Adipose tissue (tissue), 3 donors: ENCODE results near the gene PCSK6. TPM values are rescaled to one million over a fixed set of nuclear protein-coding genes. Genes with fewer than 3 reads are reported as not detected.

ENCODE experiments used
- H3K27ac ChIP-seq: one replicate; pipeline ENCODE4 v1.5.1; 2013; ENCODE audit warnings: low read depth, low read length
- WGBS, 3 donors: extraction: QIAGEN DNeasy Blood & Tissue Kit; methylation state at CpG; one replicate each; pipeline ENCODE4 v1.1.7; 2013; 5-methylcytosine and 5-hydroxymethylcytosine counted together
- polyA plus RNA-seq, 3 donors: library from polyadenylated mRNA; stranded (reverse); fragments of 200-250 nt; gene quantifications; one replicate each; pipeline ENCODE4 v1.2.3, GENCODE V29; 2013
- donor health status: healthy with polysubstance abuse.
- donor health status: Bipolar disorder and iron deficiency.
- donor health status: healthy.

Gene PCSK6
- polyA plus RNA-seq, 3 donors = 1.5 to 13.2 (median 3.4) TPM

GRCh38 chr15:101272584-101272983 is 216.9 kb downstream of the PCSK6 start:
- 85 to 89% (median 87%) methylated on average over 9 of the region's 9 CpGs for WGBS, 3 donors
- H3K27ac ChIP-seq = no peak overlapping the region

DNA sequence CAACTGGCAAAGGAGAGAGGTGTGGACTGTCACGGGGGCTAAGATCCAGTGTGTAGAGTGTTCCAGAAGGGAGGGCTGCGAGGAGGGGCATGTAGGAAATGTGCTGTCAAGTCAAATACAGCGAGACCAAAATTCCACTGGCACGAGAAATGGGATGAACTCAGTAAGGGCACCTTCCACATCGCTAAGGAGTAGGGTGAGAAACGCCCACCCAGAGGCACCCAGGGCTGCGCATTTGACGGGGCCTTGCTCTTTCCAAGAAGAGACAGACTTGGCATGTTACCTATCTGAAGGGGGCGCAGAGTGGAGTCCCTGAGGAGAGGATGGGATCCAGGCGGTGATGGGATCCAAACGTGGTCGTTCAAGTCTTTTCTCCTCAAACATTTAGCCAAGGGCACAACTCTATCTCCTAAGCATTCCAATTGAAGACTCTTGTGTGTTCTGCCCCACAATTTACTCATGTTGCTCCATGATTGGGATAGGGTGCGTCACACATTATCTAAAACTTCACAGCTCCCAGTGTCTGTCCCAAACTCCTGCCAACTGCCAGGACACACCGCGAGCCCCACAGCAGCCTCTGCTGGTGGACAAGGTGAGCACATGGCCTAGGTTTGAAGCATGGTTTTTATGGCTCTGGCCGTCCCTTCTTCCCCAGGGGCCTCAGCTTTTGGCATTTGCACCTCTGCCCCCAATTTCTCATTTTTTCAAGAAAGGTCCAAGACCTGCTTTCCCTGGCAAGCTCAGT is 219.9 kb downstream of the PCSK6 start:
- 84 to 89% (median 86%) methylated on average over 16 of the region's 16 CpGs for WGBS, 3 donors
- H3K27ac ChIP-seq = no peak overlapping the region

DNA sequence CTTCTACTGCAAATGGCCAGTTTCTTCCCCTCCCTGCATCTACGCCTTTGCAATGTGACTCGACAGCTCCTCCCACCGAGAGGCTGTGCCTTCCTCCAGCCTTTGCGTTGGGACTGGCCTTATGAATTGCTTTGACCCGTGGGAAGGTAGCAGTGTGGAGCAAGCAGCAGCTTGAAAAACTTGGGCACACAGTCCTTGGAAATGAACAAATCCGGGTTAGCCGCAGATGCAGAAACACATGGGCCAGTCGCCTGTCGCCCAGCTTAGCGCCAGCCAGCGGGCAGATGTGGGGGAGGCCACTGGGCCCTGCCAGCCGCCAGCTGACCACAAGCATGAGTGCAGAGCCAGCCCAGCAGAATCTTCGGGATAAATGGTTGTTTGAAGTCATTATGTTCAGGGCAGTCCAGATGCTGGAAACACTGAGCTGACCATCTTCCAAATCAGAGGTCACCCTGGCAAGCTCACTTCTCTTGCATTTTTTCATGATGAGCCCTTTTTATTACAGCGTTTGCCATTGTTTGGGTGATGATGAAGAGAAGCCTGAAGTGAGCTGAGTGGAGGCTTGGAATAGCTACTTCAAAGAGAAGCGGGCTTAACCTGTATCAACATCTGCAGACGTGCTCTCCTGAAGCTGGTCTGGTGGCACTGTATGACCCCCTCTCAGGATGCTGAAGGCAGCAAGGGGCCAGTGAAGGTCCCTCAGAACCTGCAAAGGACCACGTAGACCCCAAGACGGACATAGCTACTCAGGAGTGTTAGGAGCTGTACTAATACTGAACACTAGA is 222.0 kb downstream of the PCSK6 start:
- no peak overlapping the region for H3K27ac ChIP-seq
- 43 to 58% (median 55%) methylated on average over 18 of the region's 18 CpGs for WGBS, 3 donors

GRCh38 chr15:101266787-101267186 is 222.7 kb downstream of the PCSK6 start:
- no peak overlapping the region for H3K27ac ChIP-seq
- WGBS, 3 donors = 62 to 71% (median 71%) methylated on average over 9 of the region's 9 CpGs

DNA sequence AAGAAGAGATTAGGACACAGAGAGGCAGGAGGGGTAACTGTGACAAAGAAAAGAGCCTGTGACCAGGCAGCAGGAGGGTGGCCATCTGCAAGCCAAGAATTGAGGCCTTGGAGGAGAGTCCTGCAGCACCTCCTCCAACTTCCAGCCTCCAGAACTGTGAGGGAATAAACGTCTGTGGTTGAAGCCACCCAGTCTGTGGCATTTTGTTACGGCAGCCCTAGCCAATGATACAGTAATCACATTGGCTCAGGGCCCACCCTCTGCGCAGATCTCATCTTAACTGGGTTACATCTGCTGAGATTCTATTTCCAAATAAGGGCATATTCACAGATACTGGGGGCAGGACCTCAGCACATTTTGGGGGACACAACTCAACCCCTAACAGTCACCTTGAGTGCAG is 223.5 kb downstream of the PCSK6 start:
- WGBS, 3 donors = 49 to 60% (median 54%) methylated on average over 3 of the region's 3 CpGs
- H3K27ac ChIP-seq = no peak overlapping the region

DNA sequence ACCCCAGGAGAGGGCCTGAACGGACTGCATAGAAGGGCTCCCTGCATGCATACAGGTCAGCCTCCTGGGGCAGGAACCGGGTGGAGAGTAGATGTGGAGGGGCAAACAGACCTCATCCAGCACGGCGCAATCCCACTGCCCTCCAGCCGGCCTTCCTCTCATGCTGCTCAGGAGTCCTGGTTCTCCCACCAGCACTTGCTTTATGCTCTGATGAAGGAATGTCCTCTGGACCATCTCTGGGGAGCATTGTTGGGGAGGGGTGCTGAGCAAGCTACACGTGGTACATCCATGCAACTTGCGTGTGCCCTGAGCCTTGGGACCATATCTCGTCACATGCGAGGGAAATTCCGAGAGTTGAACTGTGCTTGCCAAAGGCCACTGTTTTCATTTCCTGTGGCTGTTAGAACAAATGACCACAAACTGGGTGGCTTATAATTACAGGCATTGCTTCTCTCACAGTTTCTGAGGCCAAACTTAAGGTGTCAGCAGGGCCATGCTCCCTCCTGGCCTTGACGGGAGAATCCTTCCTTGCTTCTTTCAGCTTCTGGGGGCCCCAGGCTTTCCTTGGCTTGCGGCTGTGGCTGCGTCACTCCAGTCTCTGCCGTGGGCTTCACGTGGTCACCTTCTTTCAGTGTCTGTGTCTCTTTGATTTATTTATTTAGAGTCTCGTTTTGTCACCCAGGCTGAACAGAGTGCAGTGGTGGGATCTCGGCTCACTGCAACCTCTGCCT is 224.4 kb downstream of the PCSK6 start:
- 72 to 85% (median 81%) methylated on average over 17 of the region's 17 CpGs for WGBS, 3 donors

GRCh38 chr15:101264011-101264410 is 225.5 kb downstream of the PCSK6 start:
- no peak overlapping the region for H3K27ac ChIP-seq
- 87 to 88% (median 88%) methylated on average over 4 of the region's 4 CpGs for WGBS, 3 donors

More for the DNA sequence above, 224.4 kb downstream of the PCSK6 start:
- H3K27ac ChIP-seq = no peak overlapping the region

DNA sequence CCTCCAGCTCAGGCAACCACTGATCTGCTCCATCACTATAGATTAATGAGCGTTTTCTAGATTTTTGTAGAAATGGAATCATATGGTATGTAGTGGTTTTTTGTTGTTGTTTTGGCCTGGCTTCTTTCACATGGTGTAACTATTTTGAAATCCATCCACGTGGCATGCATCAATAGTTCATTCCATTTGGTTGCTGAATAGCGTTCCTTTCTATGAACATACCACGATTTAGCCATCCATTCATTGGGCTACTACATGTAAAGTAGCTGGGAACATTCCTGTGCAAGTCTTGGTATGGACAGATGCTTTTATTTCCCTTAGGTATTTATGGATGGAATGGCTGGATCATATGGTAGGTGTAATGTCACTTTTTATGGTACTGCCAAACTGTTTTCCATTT is 227.0 kb downstream of the PCSK6 start:
- 72 to 86% (median 77%) methylated on average over 4 of the region's 4 CpGs for WGBS, 3 donors
- H3K27ac ChIP-seq = no peak overlapping the region

DNA sequence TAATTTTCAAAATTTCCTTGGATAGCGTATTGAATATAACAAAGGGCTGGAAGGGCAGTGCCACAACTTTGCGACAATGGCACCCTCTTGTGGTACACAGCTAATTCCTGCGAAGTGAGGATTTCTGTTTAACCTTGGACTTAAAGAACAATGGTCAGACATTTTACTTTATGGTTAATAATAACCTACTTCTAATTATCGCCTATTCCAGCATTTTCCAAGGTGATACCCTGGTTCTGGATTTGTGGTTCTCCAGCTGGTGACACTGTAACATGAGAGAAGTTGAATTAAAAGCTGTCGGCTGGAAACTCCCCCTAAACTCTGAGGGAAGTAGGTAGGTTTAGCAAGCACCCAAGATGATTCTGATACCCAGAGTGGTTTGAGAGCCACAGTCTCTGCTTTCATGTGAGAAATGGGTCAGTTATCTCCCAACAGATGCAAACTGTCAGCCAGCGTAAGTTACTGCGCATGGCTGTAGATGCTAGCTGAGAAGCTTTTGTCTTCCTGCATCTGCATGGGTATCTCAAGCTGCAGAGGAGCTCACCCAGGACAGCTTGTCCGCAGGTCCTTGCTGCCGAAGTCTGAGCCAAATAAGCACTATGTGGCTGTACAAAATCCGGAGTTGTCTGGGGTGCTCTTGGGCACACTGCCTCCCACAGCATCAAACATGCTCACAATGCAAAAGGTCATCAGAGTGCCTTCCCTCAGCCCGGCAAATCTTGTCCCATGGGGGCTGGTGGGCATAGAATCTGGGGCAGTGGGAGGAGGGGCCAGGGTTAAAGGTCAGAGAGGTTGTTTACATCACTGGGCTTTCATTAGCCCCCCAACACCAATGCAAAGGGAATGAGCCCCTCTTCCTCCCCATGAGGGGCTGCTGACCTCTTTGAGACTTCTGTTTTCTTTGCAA is 231.0 kb downstream of the PCSK6 start:
- no peak overlapping the region for H3K27ac ChIP-seq
- WGBS, 3 donors = 22 to 33% (median 32%) methylated on average over 11 of the region's 11 CpGs

DNA sequence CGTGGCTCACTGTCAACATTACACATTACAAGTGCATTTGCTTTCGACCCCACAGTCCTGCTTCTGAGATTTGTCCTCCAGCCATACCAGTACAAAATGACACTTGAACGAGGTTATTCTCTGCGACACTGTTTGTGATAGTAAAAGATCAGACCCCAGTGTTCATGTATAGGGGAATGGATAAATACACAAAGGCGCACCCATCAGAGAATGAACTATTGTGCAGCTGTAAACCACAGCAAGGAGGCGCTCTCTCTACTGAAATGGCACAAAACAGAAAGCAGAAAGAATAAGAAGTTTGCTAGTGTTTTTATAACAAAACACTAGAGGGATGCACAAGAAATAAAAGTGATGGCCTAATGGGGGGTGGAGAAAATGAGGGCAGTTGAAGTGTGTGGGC is 232.8 kb downstream of the PCSK6 start:
- WGBS, 3 donors = 89 to 95% (median 89%) methylated on average over 6 of the region's 6 CpGs
- H3K27ac ChIP-seq = no peak overlapping the region

DNA sequence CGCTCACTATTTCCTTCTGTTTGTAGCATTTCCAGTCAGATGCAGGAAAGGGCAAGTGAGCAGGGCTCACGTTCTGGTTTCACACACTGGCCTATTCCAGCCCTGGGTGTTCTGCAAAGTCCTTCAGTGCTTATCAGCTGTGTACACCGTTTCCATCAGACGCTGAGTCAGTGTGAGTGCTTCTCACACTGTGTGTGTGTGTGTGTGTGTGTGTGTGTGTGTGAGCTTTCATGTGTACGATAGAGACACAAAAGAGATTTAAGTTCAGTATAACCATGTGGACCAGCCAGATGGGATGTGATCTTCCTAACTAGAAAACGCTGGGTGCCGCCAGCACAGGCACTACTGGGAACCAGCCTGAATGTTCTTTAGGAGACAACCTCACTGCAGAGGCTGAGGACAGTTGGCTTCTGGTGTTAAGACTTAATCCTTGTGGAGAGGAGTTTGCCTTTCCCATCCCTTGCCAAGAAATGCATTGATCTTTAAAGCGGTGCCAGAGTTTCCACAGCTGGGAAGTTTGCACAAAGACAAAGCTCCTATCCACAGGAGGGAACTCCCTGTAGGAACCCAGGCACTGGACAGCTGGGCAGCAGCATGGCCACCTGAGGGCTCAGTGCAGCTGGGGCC is 233.8 kb downstream of the PCSK6 start:
- no peak overlapping the region for H3K27ac ChIP-seq
- WGBS, 3 donors = 23 to 46% (median 43%) methylated on average over 8 of the region's 8 CpGs

GRCh38 chr15:101255051-101255395 is 234.5 kb downstream of the PCSK6 start:
- 55 to 69% (median 60%) methylated on average over 5 of the region's 5 CpGs for WGBS, 3 donors
- no peak overlapping the region for H3K27ac ChIP-seq

GRCh38 chr15:101254157-101255050 is 235.1 kb downstream of the PCSK6 start:
- WGBS, 3 donors = 91 to 93% (median 92%) methylated on average over 11 of the region's 11 CpGs
- no peak overlapping the region for H3K27ac ChIP-seq
